ENCODE results near the gene GLB1L2.

GLB1L2 gene

GRCh38 chr11:134417871-134418840, 86.4 kb downstream of the GLB1L2 start:
- no peak for DNase-seq (ENCODE audit: low read depth in 3 of 3, low spot score in 1 of 3)

GRCh38 chr11:134423106-134423505, 91.3 kb downstream of the GLB1L2 start:
- DNase-seq (ENCODE audit: low read depth in 3 of 3, low spot score in 1 of 3), result no peak

GRCh38 chr11:134425413-134425812, 93.6 kb downstream of the GLB1L2 start:
- no peak for DNase-seq (ENCODE audit: low read depth in 3 of 3, low spot score in 1 of 3)
